ENCODE results near the gene RAD52.

GRCh38 chr12:938810-939209 lies 10.7 kb downstream of the RAD52 start:
- TF ChIP-seq POLR2AphosphoS5 (IDR thresholded peaks at IDR 0.05) = no peak
- no peak for TF ChIP-seq CTCF (IDR thresholded peaks at IDR 0.05)
- no peak for TF ChIP-seq POLR2A (IDR thresholded peaks at IDR 0.05)

Data from prostate gland (tissue), 2 donors.